GM19438 (cell line): Measurements from ENCODE around the gene CACNB2.

Experiments used
- ATAC-seq: cut with Tn5 transposase; IDR thresholded peaks from one replicate; pipeline ENCODE4 v1.9.1; 2021; ENCODE audit warnings: low read depth; ENCODE audit not compliant: unreplicated experiment

CACNB2 gene

DNA sequence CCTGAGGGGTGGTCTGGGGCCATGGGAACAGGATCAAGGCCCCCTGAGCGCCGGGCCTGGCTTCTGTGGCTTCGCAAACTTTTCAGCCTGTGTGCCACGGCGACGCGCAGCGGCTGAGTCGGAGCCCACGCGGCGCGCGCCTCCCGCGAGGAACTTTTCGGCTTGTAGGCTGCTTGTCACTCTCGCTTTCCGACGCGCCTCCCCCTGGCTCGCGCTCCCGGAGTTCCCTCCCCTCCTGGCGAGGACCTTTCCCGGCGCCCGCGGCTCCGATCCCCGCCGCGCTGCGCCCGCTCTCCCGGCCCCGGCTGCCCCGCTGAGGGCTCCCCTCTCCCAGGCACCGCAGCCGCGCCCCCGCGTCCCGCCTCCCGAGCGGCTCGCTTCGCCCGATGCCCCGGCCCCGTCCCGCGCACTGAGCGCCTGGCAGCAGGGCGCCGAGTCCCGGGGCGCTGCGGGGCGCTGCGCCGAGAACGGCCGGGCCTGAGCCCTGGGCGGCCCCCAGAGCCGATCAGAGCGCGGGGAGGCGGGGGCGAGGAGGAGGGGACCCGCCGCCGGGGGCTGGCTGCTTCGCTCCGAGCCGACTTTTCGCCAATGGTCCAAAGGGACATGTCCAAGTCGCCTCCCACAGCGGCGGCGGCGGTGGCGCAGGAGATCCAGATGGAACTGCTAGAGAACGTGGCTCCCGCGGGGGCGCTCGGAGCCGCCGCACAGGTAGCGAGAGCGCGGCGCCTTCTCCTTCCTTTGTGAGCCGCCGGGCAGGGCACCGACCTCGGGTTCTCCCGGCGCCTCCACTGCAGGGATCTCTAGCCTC lies at the start of gene CACNB2:
Gene CACNB2 (plus strand): TSS at position 276 of the 808 bp plus-strand sequence.
- ATAC-seq: no peak

DNA sequence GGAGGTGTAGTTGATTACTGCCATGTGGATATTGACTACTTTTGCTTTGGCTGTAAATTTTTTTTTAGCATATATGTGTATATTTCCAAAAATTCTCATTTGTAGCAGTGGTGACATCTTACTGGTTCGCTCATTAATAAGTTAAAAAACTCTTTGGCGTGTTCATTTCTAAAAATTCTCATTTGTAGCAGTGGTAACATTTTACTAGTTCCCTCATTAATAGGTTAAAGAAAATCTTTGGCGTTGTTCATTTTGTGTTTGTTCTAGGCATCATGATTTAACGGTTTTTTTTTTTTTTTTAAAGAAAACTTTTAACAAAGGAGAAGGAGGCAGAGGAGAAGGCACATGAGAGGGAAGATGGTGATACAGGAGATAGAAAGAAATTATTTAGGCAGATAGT lies 45.9 kb upstream of the CACNB2 start:
- no peak for ATAC-seq

DNA sequence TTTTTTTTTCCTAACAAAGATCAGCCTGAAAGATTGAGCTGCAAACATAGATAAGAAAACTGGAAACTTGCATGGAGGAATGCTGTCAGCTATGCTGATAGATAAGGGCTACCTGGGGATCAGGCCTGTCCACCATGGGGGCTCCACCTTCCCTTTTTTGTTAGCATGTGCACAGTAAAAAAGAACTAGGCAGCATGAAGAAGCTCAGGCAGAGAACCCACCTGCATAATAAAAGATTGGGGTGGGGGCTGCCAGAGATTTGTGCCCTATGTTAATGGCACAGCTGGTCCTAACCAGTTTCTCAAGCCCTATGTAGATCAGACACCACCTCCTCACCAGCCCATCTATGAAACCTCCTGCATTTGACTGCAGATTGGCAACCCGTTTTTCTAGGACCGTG lies 45.4 kb upstream of the CACNB2 start:
- ATAC-seq: no peak

DNA sequence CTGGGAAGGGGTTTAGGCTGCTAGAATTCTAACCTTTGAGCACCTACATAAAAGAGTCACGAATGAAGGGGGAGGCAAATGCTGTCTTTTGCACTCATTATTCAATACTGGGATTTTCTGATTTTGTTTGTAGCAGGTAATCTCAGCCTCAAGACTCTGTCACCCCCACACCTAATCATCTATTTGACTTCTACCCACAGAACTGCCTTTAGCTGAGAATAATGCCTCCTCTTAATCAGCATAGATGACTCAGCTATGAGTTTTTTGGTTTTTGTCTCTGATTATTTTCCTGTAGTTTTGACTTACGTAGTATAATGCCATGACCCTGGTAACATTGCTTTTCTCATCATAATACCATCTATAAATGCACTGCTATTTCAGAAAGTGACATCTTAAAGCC lies 42.7 kb upstream of the CACNB2 start:
- no peak for ATAC-seq

DNA sequence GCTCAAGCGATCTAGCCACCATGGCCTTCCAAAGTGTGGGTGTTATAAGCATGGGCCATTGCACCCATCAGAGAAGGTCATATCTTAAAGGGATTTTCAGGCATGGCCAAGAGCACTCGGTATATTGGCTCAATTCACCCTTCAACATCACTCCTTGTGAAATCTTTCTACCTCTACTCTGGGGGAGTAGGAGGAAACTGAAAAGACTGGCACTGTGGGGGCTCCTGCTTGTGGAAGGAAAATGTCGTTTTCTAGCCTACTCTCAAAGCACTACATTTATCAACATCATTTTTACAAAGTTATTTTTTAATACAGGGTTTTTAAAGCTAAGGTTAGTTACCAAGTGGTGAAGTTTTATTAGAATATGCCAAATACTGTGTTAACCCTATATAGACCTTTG lies 42.0 kb upstream of the CACNB2 start:
- no peak for ATAC-seq

DNA sequence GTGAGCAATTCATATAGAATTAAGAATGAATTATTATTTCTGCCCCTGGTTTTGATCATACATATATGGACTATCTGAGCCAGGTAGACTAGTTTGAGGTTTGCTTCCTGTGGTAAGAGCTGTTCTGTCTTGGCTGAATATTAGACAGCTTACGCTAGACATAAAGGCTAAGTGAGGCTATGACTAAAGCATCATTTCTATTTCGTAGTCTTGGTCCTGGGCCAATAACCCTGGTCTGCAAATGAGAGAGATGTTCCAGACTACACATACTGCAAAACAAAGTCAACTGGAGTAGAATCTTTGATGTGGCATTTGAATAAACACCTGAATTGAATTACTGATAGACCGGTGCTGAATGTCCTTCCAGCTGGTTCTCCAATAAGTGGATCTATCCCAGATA lies 40.8 kb upstream of the CACNB2 start:
- no peak for ATAC-seq

DNA sequence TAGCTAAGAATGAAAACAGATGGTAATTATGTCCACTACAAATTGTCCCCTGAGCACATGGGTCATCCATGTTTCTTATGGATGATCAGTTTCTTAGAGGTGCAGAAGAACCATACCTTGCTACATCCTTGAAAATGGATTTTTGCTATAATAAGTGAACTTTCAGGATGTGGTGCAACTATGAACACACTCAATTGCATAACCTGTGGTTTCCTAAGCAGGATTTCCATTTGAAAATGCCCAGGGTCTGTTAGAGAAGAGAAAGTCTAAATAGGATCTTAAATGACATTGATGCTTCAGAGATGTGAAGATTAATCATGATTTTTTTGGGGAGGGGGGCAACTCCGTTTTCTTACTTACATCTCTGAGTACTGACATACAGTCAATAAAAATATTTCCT lies 39.6 kb upstream of the CACNB2 start:
- no peak for ATAC-seq

DNA sequence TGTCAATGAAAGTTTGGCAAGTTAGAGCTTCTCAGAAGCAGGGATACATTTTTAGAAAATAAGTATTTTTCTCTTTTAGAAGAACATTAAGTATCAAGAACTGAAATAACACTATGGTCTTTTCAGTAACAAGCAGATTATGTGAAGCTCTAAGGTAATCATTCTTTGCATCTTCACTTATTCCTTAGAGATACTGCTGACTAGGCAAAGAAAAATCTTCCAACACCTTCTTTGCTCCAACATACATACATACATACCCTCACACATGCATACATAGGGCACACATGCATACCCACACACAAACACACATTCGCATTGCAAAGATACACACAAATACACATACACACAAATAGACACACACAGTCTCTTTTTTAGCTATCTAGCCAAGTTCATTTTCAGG lies 37.8 kb upstream of the CACNB2 start:
- no peak for ATAC-seq

DNA sequence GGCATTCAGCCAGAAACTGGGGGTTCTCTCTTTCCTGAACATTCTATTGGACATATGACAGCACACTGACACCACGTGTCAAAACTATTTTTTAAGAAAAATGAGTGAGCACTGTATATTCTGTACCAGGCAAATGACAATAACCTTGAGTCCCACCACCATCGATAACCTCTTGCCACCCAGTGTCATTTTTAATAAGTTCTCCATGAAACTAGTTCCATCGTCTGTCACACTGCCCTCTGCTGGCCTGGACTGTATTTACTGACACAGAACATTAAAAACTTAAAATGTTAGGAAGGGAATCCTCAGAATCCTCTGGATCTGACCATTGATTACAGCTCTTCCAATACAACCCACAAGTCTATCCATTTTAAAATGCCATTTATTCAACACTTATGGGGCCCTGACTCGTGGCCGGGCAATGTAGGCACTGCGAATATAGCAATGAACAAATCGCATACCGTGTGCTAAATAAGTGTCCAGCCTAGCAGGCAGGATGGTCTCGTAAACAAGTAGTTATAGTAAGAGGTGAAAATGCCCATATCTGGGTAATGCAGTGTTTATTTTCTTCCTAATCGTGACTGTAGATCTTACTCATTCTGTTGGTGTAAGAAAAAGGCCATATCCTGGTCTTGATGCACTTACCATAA lies 35.9 kb upstream of the CACNB2 start:
- ATAC-seq: no peak

DNA sequence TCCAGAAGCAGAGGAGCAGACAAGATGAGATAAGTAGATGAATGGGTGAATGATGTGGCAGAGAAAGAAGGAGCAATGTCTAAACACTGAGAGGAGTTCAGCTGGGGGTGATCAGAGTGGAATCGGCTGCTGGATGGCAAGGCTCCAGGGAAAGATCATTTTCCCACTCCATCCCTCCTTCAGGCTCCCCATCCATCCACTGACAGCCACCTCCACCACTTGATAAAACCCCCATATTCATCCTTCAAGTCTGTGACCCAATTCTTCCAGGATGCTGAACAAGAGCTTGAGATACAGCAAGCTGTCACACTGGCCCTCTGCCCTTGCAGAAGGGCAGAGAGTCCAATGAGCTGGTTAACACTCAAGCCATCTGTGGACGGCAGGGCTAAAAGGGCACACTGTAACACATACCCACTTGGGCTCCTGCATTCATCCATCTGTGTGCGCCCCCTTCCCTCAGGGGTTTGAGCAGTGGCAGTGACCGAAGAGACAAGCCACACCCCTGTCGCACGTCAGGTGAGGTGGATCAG lies 30.8 kb upstream of the CACNB2 start:
- no peak for ATAC-seq

DNA sequence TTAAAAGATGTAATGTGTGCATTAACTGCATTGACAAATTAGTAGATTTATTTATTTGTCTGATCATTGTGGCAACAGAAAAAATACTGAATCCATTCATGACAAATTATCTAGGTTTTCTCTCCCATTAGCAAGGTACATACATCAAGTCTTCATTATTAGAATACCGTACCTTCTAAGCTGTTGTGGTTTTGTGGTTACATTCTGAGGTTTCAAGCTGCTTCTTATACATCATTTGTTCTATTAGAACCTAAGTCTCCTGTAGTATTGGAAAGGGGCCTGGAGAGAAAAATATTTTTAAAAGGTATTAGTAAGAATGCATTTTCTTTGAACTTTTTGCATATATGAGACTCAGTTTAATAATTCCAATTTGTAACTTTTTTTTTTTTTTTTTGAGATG lies 26.3 kb upstream of the CACNB2 start:
- no peak for ATAC-seq

DNA sequence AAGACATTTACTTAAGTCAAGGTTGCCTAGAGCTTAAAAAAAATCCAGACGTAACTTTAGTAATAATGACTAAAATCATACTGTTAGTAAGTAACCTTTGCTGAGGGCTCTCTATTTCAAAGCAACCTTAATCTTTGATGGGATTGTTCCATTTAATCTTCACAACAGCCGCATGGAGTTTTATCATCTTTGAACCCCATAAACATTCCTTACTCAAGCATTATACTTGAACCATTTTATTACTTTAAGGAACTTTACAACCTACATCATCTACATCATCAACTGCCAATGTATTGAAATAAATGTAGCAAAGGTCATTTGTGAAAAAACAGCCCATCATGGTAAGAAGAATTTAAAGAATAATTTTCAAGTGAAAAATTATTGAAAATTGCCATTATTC lies 22.9 kb upstream of the CACNB2 start:
- ATAC-seq: no peak

DNA sequence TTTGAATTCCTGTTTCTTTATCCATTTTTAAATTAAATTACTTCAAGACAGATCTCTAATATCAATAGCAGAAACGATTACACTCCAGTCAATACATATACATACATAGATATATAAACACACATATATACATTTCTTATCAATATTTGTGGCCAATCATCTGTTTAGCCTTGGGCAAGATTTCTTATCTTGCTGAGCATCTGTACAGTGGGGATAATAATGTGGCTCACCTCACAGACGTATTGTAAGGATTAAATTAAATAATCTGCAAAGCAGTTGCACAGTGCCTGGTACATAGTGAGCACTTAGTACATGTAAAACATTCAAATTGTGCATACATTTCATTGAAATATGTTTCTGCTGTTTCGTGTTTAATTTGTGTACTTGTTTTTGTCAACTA lies 17.5 kb upstream of the CACNB2 start:
- no peak for ATAC-seq

DNA sequence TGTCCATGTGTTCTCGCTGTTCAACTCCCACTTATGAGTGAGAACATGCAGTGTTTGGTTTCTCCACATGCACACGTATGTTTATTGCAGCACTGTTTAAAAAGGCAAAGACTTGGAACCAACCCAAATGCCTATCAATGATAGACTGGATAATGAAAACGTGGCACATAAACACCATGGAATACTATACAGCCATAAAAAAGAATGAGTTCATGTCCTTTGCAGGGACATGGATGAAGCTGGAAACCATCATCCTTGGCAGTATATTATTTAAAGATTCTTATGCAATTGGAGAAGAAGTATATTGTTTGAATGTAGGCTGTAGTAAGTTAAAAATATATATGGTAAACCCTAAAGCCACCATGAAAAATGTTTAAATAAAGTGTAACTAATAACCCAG lies 7.2 kb upstream of the CACNB2 start:
- no peak for ATAC-seq

DNA sequence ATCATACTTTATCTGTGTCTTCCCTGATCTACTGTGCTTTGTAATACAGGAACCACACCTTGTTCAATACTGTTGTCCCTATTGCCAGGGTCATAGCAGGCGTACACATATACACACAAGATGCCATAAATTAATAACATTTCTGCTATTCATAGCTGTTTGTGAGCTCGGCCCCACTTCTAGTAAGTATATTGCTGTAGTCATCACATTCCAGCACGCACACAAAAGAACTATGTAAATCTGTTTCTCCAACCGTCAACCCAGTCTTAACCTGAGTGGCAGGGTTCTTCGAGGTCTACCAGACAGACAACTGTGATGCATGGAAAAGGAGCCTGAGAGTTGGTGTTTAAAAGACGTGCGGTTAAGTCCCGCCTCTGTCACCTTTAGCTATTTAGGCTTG lies 5.7 kb upstream of the CACNB2 start:
- no peak for ATAC-seq

DNA sequence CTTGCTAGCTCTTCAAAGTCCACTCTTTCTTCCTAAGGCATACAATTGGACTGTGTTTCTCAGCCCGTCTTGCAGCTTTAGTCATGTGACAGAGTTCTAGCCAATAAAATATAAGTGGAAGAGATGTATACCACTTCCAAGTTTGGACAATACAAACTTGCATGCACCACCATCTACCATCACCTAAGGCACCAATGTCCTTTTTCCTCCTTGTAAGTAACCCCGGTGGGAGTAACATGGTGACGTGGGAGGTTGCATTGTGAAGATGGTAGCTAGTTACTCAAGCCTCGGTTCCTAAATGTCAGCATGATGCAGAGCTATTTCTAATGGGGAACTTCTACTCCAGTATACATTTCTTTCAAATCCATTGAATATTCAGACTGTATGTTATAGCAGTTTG lies 5.3 kb upstream of the CACNB2 start:
- no peak for ATAC-seq

DNA sequence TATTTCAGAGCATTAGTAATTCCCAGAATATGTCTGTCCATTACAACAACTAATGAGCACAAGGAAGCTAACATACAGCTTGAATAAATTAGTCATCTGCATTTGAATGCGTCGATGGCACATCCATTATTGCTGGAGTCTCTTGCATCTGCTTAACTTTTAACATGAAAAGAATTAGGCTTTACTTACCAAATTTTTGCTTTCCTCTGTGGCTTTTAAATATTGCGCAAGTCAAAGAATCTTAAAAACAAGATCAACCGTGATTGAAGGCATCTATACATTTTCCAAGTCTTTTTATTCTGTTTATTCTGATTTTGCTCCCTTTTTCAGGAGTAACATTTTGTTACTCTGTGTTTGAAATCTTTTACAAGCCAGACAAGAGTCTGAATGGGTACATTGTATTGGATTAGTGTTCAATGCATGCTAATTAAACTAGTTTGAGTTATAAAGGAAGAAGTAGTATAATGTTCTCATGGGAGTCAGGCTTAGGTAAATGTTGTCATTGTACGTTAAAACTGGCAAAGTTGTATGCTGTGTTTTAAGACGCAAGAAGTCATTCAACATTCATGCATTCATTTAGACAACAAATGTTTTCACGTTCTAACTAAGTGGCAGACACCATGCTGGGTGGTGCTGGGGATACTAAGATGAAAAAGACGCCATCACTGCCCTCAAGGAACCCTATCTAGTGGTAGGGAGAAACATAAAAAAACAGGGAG lies 4.0 kb upstream of the CACNB2 start:
- ATAC-seq: no peak

DNA sequence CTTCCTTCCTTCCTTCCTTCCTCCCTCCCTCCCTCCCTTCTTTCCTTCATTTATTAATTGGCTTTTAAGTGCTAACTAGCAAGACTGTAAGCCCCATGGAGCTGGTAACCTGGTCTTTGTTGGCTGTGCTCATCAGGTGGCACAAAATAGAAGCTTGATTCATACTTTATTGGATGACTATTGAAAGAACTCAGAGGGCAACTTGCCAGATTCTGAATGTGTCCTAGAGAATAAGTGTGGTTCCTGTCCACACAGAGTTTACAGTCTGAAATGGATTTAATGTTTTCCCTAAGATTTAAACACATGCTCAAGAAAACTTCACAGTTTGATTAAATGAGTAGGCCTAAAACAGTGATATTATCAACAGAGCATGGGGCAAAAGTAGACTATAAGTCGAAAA lies 3.1 kb upstream of the CACNB2 start:
- no peak for ATAC-seq

DNA sequence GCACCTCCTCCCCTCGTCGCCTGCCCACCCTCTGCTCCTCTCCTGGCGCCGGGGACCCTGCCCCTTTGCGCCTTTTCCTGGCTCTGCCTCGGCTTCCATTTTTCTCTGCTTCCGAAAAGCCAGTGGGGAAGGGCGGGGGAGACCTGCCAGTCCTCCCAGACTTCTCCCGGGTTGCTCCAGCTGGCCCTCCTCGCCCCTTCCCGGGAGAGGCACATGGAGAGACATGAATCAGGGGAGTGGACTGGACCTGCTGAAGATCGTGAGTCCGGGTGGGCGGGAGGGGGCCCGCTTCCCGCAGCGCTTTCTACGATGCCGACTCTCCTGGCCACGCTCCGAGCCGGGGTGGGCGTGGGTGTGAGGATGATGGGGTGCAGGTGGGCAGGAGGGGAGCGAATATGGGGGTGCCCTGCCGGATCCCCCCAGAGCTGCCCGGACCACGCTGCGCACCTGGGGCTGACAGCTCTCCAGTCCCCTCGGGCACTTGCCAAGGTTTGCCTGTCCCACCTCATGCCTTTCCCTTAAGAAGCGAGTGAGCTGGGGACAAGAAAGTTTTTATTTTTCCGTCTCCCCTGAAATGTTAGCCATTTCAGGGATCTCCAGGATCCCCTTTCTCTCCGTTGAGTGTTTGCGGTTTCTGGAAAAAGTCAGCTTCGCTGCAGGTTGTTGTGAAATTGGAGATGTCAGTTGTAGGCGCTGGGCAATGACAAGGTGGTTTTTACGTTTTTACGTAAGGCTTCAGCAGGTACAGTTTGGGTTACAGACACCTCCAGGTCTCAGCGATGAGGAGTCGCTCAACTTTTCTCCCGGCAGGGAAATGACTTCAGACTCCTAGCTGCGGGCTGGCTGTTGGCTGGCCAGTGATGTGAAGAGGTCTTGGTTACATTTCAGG lies 977 bp downstream of the CACNB2 start:
- no peak for ATAC-seq

DNA sequence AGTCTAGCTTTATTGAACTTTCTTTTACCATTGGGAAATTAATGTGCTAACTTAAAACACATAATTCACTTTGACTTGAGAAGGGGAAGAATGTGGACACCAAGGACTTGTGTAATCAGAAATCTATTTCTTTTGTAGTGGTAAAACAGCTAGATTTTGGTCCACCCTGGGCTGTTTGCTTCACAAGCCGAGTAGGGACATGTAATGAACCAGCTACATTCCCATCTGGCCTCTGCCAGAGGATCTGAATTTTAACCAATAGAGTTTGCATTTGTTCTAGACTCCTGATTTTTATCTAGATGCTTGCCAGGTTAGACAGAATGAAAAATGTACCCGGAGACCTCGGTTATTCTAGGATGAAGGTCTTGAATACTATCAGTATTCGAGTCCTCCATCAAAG lies 1.9 kb downstream of the CACNB2 start:
- no peak for ATAC-seq

DNA sequence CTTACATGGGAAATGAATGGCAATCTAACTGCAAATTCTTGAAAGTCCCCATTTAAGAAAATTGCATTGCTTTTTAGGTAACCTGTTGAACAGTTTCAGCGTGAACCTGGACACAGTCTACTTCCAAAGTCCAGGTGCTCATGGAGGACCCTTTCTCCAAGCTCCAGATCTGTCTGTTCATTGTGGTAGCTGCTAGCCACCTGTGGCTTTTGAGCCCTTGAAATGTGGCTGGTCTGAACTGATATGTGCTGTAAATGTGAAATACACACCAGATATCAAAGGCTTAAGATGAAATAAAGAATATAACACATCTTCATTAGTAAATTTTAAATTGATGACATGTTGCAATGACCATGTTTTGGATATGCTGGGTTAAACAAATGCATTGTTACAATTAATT lies 4.2 kb downstream of the CACNB2 start:
- ATAC-seq: no peak
